T-helper 2 cell treated with Interferon-gamma antibody and Interleukin-4, amounts not matched to agents 5 μg/mL and 100 μg/mL, for 36 hours (primary cell): Measurements from ENCODE around the gene CMPK1.
"Not testable (repeated sequence)": the region's sequence is repeated elsewhere in the genome, so short reads cannot be mapped to it uniquely, and the experiment has no call there.

ENCODE experiments used
- DNase-seq: peaks from one replicate; pipeline ENCODE4 v3.0.0; 2021; ENCODE audit warnings: low spot score
- H3K27ac Mint-ChIP-seq: one replicate; pipeline ENCODE4 v1.8.0; 2021; ENCODE audit warnings: mild to moderate bottlenecking, mixed read lengths
- H3K27me3 Mint-ChIP-seq: one replicate; pipeline ENCODE4 v1.8.0; 2021; ENCODE audit warnings: low read depth, mixed read lengths
- H3K36me3 Mint-ChIP-seq: one replicate; pipeline ENCODE4 v1.8.0; 2021; ENCODE audit warnings: low read depth, mixed read lengths
- H3K4me1 Mint-ChIP-seq: one replicate; pipeline ENCODE4 v1.8.0; 2021; ENCODE audit warnings: low read depth, mixed read lengths
- H3K4me3 Mint-ChIP-seq: one replicate; pipeline ENCODE4 v1.8.0; 2022; ENCODE audit warnings: mild to moderate bottlenecking, moderate library complexity, mixed read lengths
- H3K9me3 Mint-ChIP-seq: one replicate; pipeline ENCODE4 v1.8.0; 2021; ENCODE audit warnings: mixed read lengths

CMPK1 gene

DNA sequence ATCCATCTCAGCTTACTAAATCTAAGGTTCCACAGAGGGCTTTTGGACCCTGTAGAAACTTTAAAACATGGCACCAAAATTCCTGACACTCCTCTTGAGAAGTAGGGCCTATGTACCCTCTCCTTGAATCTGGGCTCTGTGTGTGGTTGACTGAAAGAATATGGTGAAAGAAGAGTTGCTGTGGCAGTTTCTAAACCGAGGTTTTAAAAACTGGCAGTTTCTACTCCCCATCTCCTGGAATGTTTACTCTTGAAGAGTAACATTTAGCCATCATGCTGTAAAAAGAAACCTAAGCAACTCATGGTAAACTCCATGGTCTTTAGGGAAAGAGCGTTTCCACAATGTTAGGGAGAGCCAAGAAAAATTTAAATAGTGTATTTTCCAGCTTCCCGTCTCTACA, 4.6 kb upstream of the CMPK1 start:
- H3K4me1 Mint-ChIP-seq, result peaks cover 3% of the 10 kb centered on the region
- DNase-seq, result no peak
- no peak overlapping the region for H3K27ac Mint-ChIP-seq

DNA sequence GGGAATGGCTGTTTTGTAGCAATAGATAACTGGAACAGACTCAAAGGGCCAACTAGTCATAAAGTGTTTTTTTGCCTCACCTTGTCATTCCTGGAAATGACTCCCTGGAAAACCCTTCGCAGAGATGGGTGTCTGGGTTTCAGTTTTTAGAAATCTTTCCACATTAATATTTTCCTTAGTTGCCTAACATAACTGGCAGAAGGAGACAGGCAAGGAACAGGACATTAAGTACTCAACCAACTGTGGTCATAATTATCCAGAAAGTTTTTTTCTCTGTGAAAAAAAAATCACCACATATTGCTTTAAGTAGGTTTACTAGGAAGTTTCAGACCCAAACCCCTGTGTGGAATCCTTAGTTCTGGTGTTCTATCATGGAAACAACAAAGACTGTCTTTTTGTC, 3.4 kb upstream of the CMPK1 start:
- Mint-ChIP-seq H3K9me3 (no peaks in the 10 kb centered on the region), H3K27ac (no peak overlapping the region), H3K4me3 (no peak overlapping the region), H3K36me3 (no peaks in the 10 kb centered on the region), H3K4me1 (peaks cover 7% of the 10 kb centered on the region), H3K27me3 (no peaks in the 10 kb centered on the region)
- DNase-seq, result no peak

More for the DNA sequence above, 4.6 kb upstream of the CMPK1 start:
- Mint-ChIP-seq H3K36me3 (no peaks in the 10 kb centered on the region), H3K4me3 (no peak overlapping the region), H3K9me3 (no peaks in the 10 kb centered on the region), H3K27me3 (no peaks in the 10 kb centered on the region)

DNA sequence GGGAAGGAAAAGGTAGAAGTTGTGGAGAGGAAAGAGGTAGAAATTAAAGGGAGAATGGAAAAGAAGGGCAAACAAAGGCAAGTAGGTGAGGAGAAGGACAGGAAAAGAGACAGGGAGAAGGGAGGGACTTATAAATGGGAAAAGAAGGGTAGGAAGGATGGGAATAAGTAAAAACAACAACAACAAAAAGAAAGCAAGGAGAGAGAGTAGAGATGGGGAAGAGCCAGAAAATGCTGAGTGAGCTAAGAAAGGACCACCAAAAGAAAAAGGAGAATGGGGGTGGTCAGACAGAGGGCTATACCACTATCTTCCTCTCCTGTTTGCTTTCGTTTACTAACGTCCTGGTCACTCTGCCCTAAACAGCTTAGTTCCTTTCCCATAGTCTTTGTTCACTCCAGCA, 1.7 kb upstream of the CMPK1 start:
- H3K4me1 Mint-ChIP-seq, result peaks cover 11% of the 10 kb centered on the region

GRCh38 chr1:47332779-47333577, 612 bp upstream of the CMPK1 start:
- H3K27me3 Mint-ChIP-seq, result no peaks in the 10 kb centered on the region
- H3K27ac Mint-ChIP-seq, result no peak overlapping the region
- H3K4me1 Mint-ChIP-seq, result peaks cover 12% of the 10 kb centered on the region
- H3K4me3 Mint-ChIP-seq, result no peak overlapping the region
- H3K36me3 Mint-ChIP-seq, result no peaks in the 10 kb centered on the region
- DNase-seq, result no peak
- H3K9me3 Mint-ChIP-seq, result no peaks in the 10 kb centered on the region

More for the DNA sequence above, 1.7 kb upstream of the CMPK1 start:
- no peak overlapping the region for H3K4me3 Mint-ChIP-seq
- no peaks in the 10 kb centered on the region for H3K36me3 Mint-ChIP-seq
- H3K27ac Mint-ChIP-seq, result peak overlapping the region; percentile 53
- H3K9me3 Mint-ChIP-seq, result no peaks in the 10 kb centered on the region
- H3K27me3 Mint-ChIP-seq, result no peaks in the 10 kb centered on the region
- no peak for DNase-seq

- Mint-ChIP-seq H3K4me3 (peak overlapping the region; percentile 94), H3K36me3 (peaks cover 1% of the 10 kb centered on the region), H3K27ac (peak overlapping the region; percentile 94), H3K27me3 (no peaks in the 10 kb centered on the region), H3K9me3 (no peaks in the 10 kb centered on the region), H3K4me1 (peaks cover 14% of the 10 kb centered on the region)
- DNase-seq, result peak; percentile 81
Measured at GRCh38 chr1:47333922-47334764, 553 bp downstream of the CMPK1 start.

DNA sequence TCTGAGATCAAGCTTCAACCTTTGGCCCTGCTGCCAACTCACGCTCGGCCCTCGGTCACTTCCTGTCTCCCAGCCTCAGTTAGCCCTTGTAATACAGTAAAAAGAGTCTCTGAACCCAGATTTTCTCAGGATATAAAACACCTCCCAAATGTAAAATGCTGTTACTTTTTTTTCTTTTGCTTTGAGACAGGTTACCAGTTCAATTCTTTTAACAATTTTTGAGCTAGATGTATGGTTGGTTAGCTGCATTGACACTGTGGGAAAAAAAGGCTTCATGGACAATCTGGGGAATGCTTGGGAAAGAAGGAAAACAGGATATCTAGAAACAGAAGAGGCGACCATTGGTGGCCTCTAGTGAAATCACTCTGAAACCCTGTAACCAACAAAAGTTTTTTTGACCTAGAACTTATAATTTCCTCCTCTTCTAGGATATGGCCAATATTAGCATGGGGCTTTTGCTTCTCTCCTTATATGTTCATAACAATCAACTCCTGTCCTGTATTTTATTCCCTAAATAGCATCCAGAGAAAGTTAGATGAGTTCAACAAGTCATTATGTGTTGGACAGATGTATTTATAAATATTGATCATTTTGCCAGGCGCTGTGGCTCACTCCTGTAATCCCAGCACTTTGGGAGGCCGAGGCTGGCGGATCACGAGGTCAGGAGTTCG, 1.3 kb downstream of the CMPK1 start:
- no peaks in the 10 kb centered on the region for H3K27me3 Mint-ChIP-seq
- H3K4me3 Mint-ChIP-seq, result peak overlapping the region; percentile 94
- peak overlapping the region; percentile 94 for H3K27ac Mint-ChIP-seq
- DNase-seq, result no peak
- H3K4me1 Mint-ChIP-seq, result peaks cover 14% of the 10 kb centered on the region
- H3K36me3 Mint-ChIP-seq, result peaks cover 4% of the 10 kb centered on the region
- no peaks in the 10 kb centered on the region for H3K9me3 Mint-ChIP-seq

- no peaks in the 10 kb centered on the region for H3K9me3 Mint-ChIP-seq
- no peak for DNase-seq
- peaks cover 17% of the 10 kb centered on the region for H3K4me1 Mint-ChIP-seq
- H3K4me3 Mint-ChIP-seq, result no peak overlapping the region
- H3K27me3 Mint-ChIP-seq, result no peaks in the 10 kb centered on the region
- peaks cover 4% of the 10 kb centered on the region for H3K36me3 Mint-ChIP-seq
- no peak overlapping the region for H3K27ac Mint-ChIP-seq
Measured at GRCh38 chr1:47337350-47337749, 3.8 kb downstream of the CMPK1 start.

- H3K4me3 Mint-ChIP-seq, result no peak overlapping the region
- no peak overlapping the region for H3K27ac Mint-ChIP-seq
- H3K4me1 Mint-ChIP-seq, result peaks cover 17% of the 10 kb centered on the region
Measured at GRCh38 chr1:47338249-47339077, 4.9 kb downstream of the CMPK1 start.

GRCh38 chr1:47340227-47340626, 6.6 kb downstream of the CMPK1 start:
- H3K36me3 Mint-ChIP-seq, result peaks cover 9% of the 10 kb centered on the region
- peaks cover 12% of the 10 kb centered on the region for H3K4me1 Mint-ChIP-seq
- no peak for DNase-seq
- no peaks in the 10 kb centered on the region for H3K9me3 Mint-ChIP-seq
- no peaks in the 10 kb centered on the region for H3K27me3 Mint-ChIP-seq
- H3K4me3 Mint-ChIP-seq, result no peak overlapping the region
- no peak overlapping the region for H3K27ac Mint-ChIP-seq

More at GRCh38 chr1:47338249-47339077, 4.9 kb downstream of the CMPK1 start:
- DNase-seq, result no peak
- no peaks in the 10 kb centered on the region for H3K9me3 Mint-ChIP-seq
- H3K27me3 Mint-ChIP-seq, result no peaks in the 10 kb centered on the region
- peaks cover 5% of the 10 kb centered on the region for H3K36me3 Mint-ChIP-seq

DNA sequence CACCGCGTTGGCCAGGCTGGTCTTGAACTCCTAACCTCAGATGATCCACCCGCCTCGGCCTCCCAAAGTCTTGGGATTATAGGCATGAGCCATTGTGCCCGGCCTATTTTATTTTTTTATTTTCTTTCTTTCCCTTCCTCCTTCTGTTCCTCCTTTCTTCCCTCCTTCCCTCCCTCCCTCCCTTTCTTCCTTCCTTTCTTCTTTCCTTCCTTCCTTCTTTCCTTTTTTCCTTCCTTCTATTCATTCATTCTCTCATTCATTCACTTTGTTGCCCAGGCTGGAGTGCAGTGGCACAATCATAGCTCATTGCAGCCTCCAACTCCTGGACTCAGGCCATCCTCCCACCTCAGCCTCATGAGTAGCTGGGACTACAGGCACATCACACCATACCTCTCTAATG, 13.4 kb downstream of the CMPK1 start:
- not testable (repeated sequence) for H3K9me3 Mint-ChIP-seq, H3K27ac Mint-ChIP-seq, DNase-seq, H3K27me3 Mint-ChIP-seq, H3K4me3 Mint-ChIP-seq, H3K4me1 Mint-ChIP-seq
- peaks cover 15% of the 10 kb centered on the region for H3K36me3 Mint-ChIP-seq

GRCh38 chr1:47347735-47348134, 14.1 kb downstream of the CMPK1 start:
- no peak overlapping the region for H3K27ac Mint-ChIP-seq

GRCh38 chr1:47348246-47348645, 14.7 kb downstream of the CMPK1 start:
- Mint-ChIP-seq H3K36me3 (peaks cover 15% of the 10 kb centered on the region), H3K4me3 (no peak overlapping the region), H3K4me1 (peaks cover 2% of the 10 kb centered on the region), H3K27me3 (no peaks in the 10 kb centered on the region), H3K9me3 (no peaks in the 10 kb centered on the region), H3K27ac (no peak overlapping the region)
- no peak for DNase-seq

More at GRCh38 chr1:47347735-47348134, 14.1 kb downstream of the CMPK1 start:
- Mint-ChIP-seq H3K27me3 (no peaks in the 10 kb centered on the region), H3K4me3 (no peak overlapping the region), H3K4me1 (peaks cover 2% of the 10 kb centered on the region), H3K36me3 (peaks cover 15% of the 10 kb centered on the region), H3K9me3 (no peaks in the 10 kb centered on the region)
- DNase-seq, result no peak

DNA sequence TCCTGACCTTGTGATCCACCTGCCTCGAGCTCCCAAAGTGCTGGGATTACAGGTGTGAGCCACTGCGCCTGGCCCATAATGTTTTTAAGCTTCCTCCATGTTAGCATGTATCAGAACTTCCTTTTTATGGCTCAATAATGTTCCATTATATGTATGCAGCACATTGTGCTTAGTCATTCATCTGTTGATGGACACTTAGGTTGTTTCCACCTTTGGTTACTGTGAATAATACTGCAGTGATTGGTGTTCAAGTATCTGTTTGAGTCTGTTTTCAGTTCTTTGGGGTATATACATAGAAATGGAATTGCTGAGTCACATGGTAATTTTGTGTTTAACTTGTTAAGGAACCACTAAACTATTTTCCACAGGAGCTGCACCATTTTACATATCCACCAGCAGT, 17.7 kb downstream of the CMPK1 start:
- H3K4me1 Mint-ChIP-seq, result peaks cover 2% of the 10 kb centered on the region
- H3K36me3 Mint-ChIP-seq, result peaks cover 8% of the 10 kb centered on the region
- DNase-seq, result no peak
- no peak overlapping the region for H3K4me3 Mint-ChIP-seq
- no peaks in the 10 kb centered on the region for H3K9me3 Mint-ChIP-seq
- no peak overlapping the region for H3K27ac Mint-ChIP-seq
- no peaks in the 10 kb centered on the region for H3K27me3 Mint-ChIP-seq
